ENCODE data around the gene TNP2.
"Not testable (repeated sequence)": the region's sequence is repeated elsewhere in the genome, so short reads cannot be mapped to it uniquely, and the experiment has no call there.

The TNP2 gene

GRCh38 chr16:11290102-11290893 lies 21.2 kb upstream of the TNP2 start:
- H3K36me3 ChIP-seq (ENCODE audit: control insufficient read depth in 1 of 2, insufficient read depth in 2 of 2, low read length in 2 of 2): no peaks in the 10 kb centered on the region
- no peak overlapping the region for H3K9ac ChIP-seq (ENCODE audit: low read depth in 1 of 2, low read length in 2 of 2)
- H3K9me3 ChIP-seq (ENCODE audit: control insufficient read depth in 1 of 2, low read length in 2 of 2): no peaks in the 10 kb centered on the region
- H3K27ac ChIP-seq (ENCODE audit: low read depth, low read length): no peak overlapping the region
- H3K27me3 ChIP-seq (ENCODE audit: control insufficient read depth in 1 of 2, insufficient read depth in 2 of 2, low read length in 2 of 2): peaks cover 0 to 5% of the 10 kb centered on the region in 2 donors
- H3K4me1 ChIP-seq (ENCODE audit: control insufficient read depth in 1 of 2, insufficient read depth in 2 of 2, low read length in 2 of 2): no peaks in the 10 kb centered on the region
- H3K4me3 ChIP-seq (ENCODE audit: low read depth in 1 of 2, low read length in 2 of 2): no peak overlapping the region

GRCh38 chr16:11289696-11290095 lies 20.6 kb upstream of the TNP2 start:
- H3K27me3 ChIP-seq (ENCODE audit: control insufficient read depth in 1 of 2, insufficient read depth in 2 of 2, low read length in 2 of 2); H3K9me3 ChIP-seq (ENCODE audit: control insufficient read depth in 1 of 2, low read length in 2 of 2); H3K36me3 ChIP-seq (ENCODE audit: control insufficient read depth in 1 of 2, insufficient read depth in 2 of 2, low read length in 2 of 2); H3K27ac ChIP-seq (ENCODE audit: low read depth, low read length); H3K4me3 ChIP-seq (ENCODE audit: low read depth in 1 of 2, low read length in 2 of 2); H3K9ac ChIP-seq (ENCODE audit: low read depth in 1 of 2, low read length in 2 of 2); H3K4me1 ChIP-seq (ENCODE audit: control insufficient read depth in 1 of 2, insufficient read depth in 2 of 2, low read length in 2 of 2): not testable (repeated sequence)

GRCh38 chr16:11289202-11289601 lies 20.1 kb upstream of the TNP2 start:
- Histone ChIP-seq H3K36me3 (ENCODE audit: control insufficient read depth in 1 of 2, insufficient read depth in 2 of 2, low read length in 2 of 2) (no peaks in the 10 kb centered on the region), H3K27ac (ENCODE audit: low read depth, low read length) (no peak overlapping the region), H3K4me3 (ENCODE audit: low read depth in 1 of 2, low read length in 2 of 2) (no peak overlapping the region), H3K27me3 (ENCODE audit: control insufficient read depth in 1 of 2, insufficient read depth in 2 of 2, low read length in 2 of 2) (peaks cover 0 to 5% of the 10 kb centered on the region in 2 donors), H3K9me3 (ENCODE audit: control insufficient read depth in 1 of 2, low read length in 2 of 2) (no peaks in the 10 kb centered on the region), H3K9ac (ENCODE audit: low read depth in 1 of 2, low read length in 2 of 2) (no peak overlapping the region), H3K4me1 (ENCODE audit: control insufficient read depth in 1 of 2, insufficient read depth in 2 of 2, low read length in 2 of 2) (no peaks in the 10 kb centered on the region)

GRCh38 chr16:11285842-11286241 lies 16.7 kb upstream of the TNP2 start:
- Histone ChIP-seq H3K9ac (ENCODE audit: low read depth in 1 of 2, low read length in 2 of 2) (no peak overlapping the region), H3K36me3 (ENCODE audit: control insufficient read depth in 1 of 2, insufficient read depth in 2 of 2, low read length in 2 of 2) (no peaks in the 10 kb centered on the region), H3K27me3 (ENCODE audit: control insufficient read depth in 1 of 2, insufficient read depth in 2 of 2, low read length in 2 of 2) (no peaks in the 10 kb centered on the region), H3K4me1 (ENCODE audit: control insufficient read depth in 1 of 2, insufficient read depth in 2 of 2, low read length in 2 of 2) (no peaks in the 10 kb centered on the region), H3K27ac (ENCODE audit: low read depth, low read length) (no peak overlapping the region), H3K4me3 (ENCODE audit: low read depth in 1 of 2, low read length in 2 of 2) (no peak overlapping the region), H3K9me3 (ENCODE audit: control insufficient read depth in 1 of 2, low read length in 2 of 2) (no peaks in the 10 kb centered on the region)

GRCh38 chr16:11283820-11284248 lies 14.7 kb upstream of the TNP2 start:
- no peak overlapping the region for H3K4me3 ChIP-seq (ENCODE audit: low read depth in 1 of 2, low read length in 2 of 2)
- H3K27ac ChIP-seq (ENCODE audit: low read depth, low read length): no peak overlapping the region
- H3K4me1 ChIP-seq (ENCODE audit: control insufficient read depth in 1 of 2, insufficient read depth in 2 of 2, low read length in 2 of 2): peaks cover 0 to 5% of the 10 kb centered on the region in 2 donors
- H3K9ac ChIP-seq (ENCODE audit: low read depth in 1 of 2, low read length in 2 of 2): no peak overlapping the region
- H3K27me3 ChIP-seq (ENCODE audit: control insufficient read depth in 1 of 2, insufficient read depth in 2 of 2, low read length in 2 of 2): no peaks in the 10 kb centered on the region
- H3K36me3 ChIP-seq (ENCODE audit: control insufficient read depth in 1 of 2, insufficient read depth in 2 of 2, low read length in 2 of 2): no peaks in the 10 kb centered on the region
- no peaks in the 10 kb centered on the region for H3K9me3 ChIP-seq (ENCODE audit: control insufficient read depth in 1 of 2, low read length in 2 of 2)

GRCh38 chr16:11280616-11281522 lies 11.7 kb upstream of the TNP2 start, which contains the start of gene PRM1:
Gene PRM1 (minus strand): TSS chr16:11281330. CDS start chr16:11281238, 92 bp downstream.
- no peak within 1 kb of the TSS for H3K27ac ChIP-seq (ENCODE audit: low read depth, low read length)
- no peaks in the 10 kb centered on the region for H3K27me3 ChIP-seq (ENCODE audit: control insufficient read depth in 1 of 2, insufficient read depth in 2 of 2, low read length in 2 of 2)
- no peaks in the 10 kb centered on the region for H3K36me3 ChIP-seq (ENCODE audit: control insufficient read depth in 1 of 2, insufficient read depth in 2 of 2, low read length in 2 of 2)
- H3K9me3 ChIP-seq (ENCODE audit: control insufficient read depth in 1 of 2, low read length in 2 of 2): no peaks in the 10 kb centered on the region
- H3K4me3 ChIP-seq (ENCODE audit: low read depth in 1 of 2, low read length in 2 of 2): no peak within 1 kb of the TSS
- H3K9ac ChIP-seq (ENCODE audit: low read depth in 1 of 2, low read length in 2 of 2): no peak within 1 kb of the TSS
- H3K4me1 ChIP-seq (ENCODE audit: control insufficient read depth in 1 of 2, insufficient read depth in 2 of 2, low read length in 2 of 2): peaks cover 0 to 5% of the 10 kb centered on the region in 2 donors

GRCh38 chr16:11278681-11279628 lies 9.8 kb upstream of the TNP2 start:
- Histone ChIP-seq H3K36me3 (ENCODE audit: control insufficient read depth in 1 of 2, insufficient read depth in 2 of 2, low read length in 2 of 2) (no peaks in the 10 kb centered on the region), H3K4me1 (ENCODE audit: control insufficient read depth in 1 of 2, insufficient read depth in 2 of 2, low read length in 2 of 2) (peaks cover 0 to 5% of the 10 kb centered on the region in 2 donors), H3K4me3 (ENCODE audit: low read depth in 1 of 2, low read length in 2 of 2) (no peak overlapping the region), H3K27me3 (ENCODE audit: control insufficient read depth in 1 of 2, insufficient read depth in 2 of 2, low read length in 2 of 2) (no peaks in the 10 kb centered on the region), H3K9me3 (ENCODE audit: control insufficient read depth in 1 of 2, low read length in 2 of 2) (no peaks in the 10 kb centered on the region), H3K9ac (ENCODE audit: low read depth in 1 of 2, low read length in 2 of 2) (no peak overlapping the region), H3K27ac (ENCODE audit: low read depth, low read length) (no peak overlapping the region)

GRCh38 chr16:11277607-11278337 lies 8.6 kb upstream of the TNP2 start:
- H3K27me3 ChIP-seq (ENCODE audit: control insufficient read depth in 1 of 2, insufficient read depth in 2 of 2, low read length in 2 of 2): no peaks in the 10 kb centered on the region
- peaks cover 0 to 5% of the 10 kb centered on the region in 2 donors for H3K4me1 ChIP-seq (ENCODE audit: control insufficient read depth in 1 of 2, insufficient read depth in 2 of 2, low read length in 2 of 2)
- H3K4me3 ChIP-seq (ENCODE audit: low read depth in 1 of 2, low read length in 2 of 2): no peak overlapping the region
- no peak overlapping the region for H3K9ac ChIP-seq (ENCODE audit: low read depth in 1 of 2, low read length in 2 of 2)
- no peak overlapping the region for H3K27ac ChIP-seq (ENCODE audit: low read depth, low read length)
- no peaks in the 10 kb centered on the region for H3K9me3 ChIP-seq (ENCODE audit: control insufficient read depth in 1 of 2, low read length in 2 of 2)
- H3K36me3 ChIP-seq (ENCODE audit: control insufficient read depth in 1 of 2, insufficient read depth in 2 of 2, low read length in 2 of 2): no peaks in the 10 kb centered on the region

GRCh38 chr16:11276896-11277593 lies 7.9 kb upstream of the TNP2 start:
- no peak overlapping the region for H3K4me3 ChIP-seq (ENCODE audit: low read depth in 1 of 2, low read length in 2 of 2)
- H3K9me3 ChIP-seq (ENCODE audit: control insufficient read depth in 1 of 2, low read length in 2 of 2): no peaks in the 10 kb centered on the region
- no peak overlapping the region for H3K27ac ChIP-seq (ENCODE audit: low read depth, low read length)
- H3K36me3 ChIP-seq (ENCODE audit: control insufficient read depth in 1 of 2, insufficient read depth in 2 of 2, low read length in 2 of 2): no peaks in the 10 kb centered on the region
- H3K9ac ChIP-seq (ENCODE audit: low read depth in 1 of 2, low read length in 2 of 2): no peak overlapping the region
- no peaks in the 10 kb centered on the region for H3K27me3 ChIP-seq (ENCODE audit: control insufficient read depth in 1 of 2, insufficient read depth in 2 of 2, low read length in 2 of 2)
- H3K4me1 ChIP-seq (ENCODE audit: control insufficient read depth in 1 of 2, insufficient read depth in 2 of 2, low read length in 2 of 2): peaks cover 0 to 5% of the 10 kb centered on the region in 2 donors
